NCI-H146 treated with DMSO at 0.1 percent for 48 hours (cell line): ENCODE results near the gene IGSF9B.

Experiments
- DNase-seq: peaks from one replicate; lab custom pipeline; 2025; ENCODE audit not compliant: unreplicated experiment; lab: John Stamatoyannopoulos, UW

Gene IGSF9B

GRCh38 chr11:133921026-133921425 lies 35.7 kb downstream of the IGSF9B start:
- no peak for DNase-seq

- no peak for DNase-seq
Measured at GRCh38 chr11:133920109-133920990, 36.4 kb downstream of the IGSF9B start.

- no peak for DNase-seq
Measured at GRCh38 chr11:133919330-133920108, 37.2 kb downstream of the IGSF9B start.

GRCh38 chr11:133918608-133919260 lies 38.0 kb downstream of the IGSF9B start:
- DNase-seq = no peak

- DNase-seq = no peak
Measured at GRCh38 chr11:133917921-133918607, 38.7 kb downstream of the IGSF9B start.

- no peak for DNase-seq
Measured at GRCh38 chr11:133916784-133917440, 39.9 kb downstream of the IGSF9B start.

- DNase-seq = no peak
Measured at GRCh38 chr11:133913761-133914160, 43.0 kb downstream of the IGSF9B start.

- no peak for DNase-seq
Measured at GRCh38 chr11:133911171-133911570, 45.6 kb downstream of the IGSF9B start.

GRCh38 chr11:133910101-133910500 lies 46.7 kb downstream of the IGSF9B start:
- no peak for DNase-seq

GRCh38 chr11:133908827-133909226 lies 47.9 kb downstream of the IGSF9B start:
- DNase-seq = no peak

- no peak for DNase-seq
Measured at GRCh38 chr11:133907841-133908241, 48.9 kb downstream of the IGSF9B start.

- DNase-seq = no peak
Measured at GRCh38 chr11:133907216-133907615, 49.6 kb downstream of the IGSF9B start.

- no peak for DNase-seq
Measured at GRCh38 chr11:133906746-133907145, 50.0 kb downstream of the IGSF9B start.

- no peak for DNase-seq
Measured at GRCh38 chr11:133906241-133906640, 50.5 kb downstream of the IGSF9B start.

GRCh38 chr11:133905677-133906156 lies 51.1 kb downstream of the IGSF9B start:
- DNase-seq = no peak

GRCh38 chr11:133904818-133905515 lies 51.8 kb downstream of the IGSF9B start:
- DNase-seq = no peak

GRCh38 chr11:133903875-133904817 lies 52.6 kb downstream of the IGSF9B start:
- DNase-seq = no peak

GRCh38 chr11:133903056-133903455 lies 53.7 kb downstream of the IGSF9B start:
- DNase-seq = no peak

GRCh38 chr11:133902506-133902905 lies 54.3 kb downstream of the IGSF9B start:
- no peak for DNase-seq
